Heart left ventricle (tissue), 13 donors: ENCODE data around the gene DNAH14.

Source experiments
- CTCF ChIP-seq, 12 donors: fragments of 200-600 bp; sonication (generic) in 4 of 12; IDR thresholded peaks; one replicate each; pipeline versions ENCODE4 v1.5.0 to v1.8.0; 2018 to 2022; ENCODE audit warnings: antibody characterized with exemption in 12 of 12, mild to moderate bottlenecking in 5 of 12
- POLR2A ChIP-seq, 2 donors: fragments of 450-650 bp; IDR thresholded peaks; one replicate each; pipeline ENCODE4 v1.6.1; 2017; ENCODE audit warnings: antibody characterized with exemption in 2 of 2, mild to moderate bottlenecking in 2 of 2, moderate library complexity in 2 of 2
- donor health status: ischemic (EF 13 %, LVEDD 7.1; RV severe dilation, severe dysfunction).
- donor health status: DM: no; HTN: yes; CAD: no.
- donor health status: DM: no; HTN: no; CAD: no.
- donor health status: ischemic (EF 25% LVEDD 6.9; RV normal size, moderate dysfunction).
- donor health status: ischemic (EF 25% LVEDD 5.7; RV mildly dilated, moderate dysfunction).
- donor health status: ischemic (EF 35%, LVEDD 5.7; RV mildly dilated, moderate dysfunction).
- donor health status: nonischemic (EF 11% LVEDD 7.7; RV severe dilation, severe dysfunction).
- donor health status: DM: yes; HTN: yes; CAD: no.
- donor health status: PGD.
- donor health status: ischemic (EF 29% LVEDD 5.4; RV normal size, mild dysfunction).
- donor health status: nonischemic (EF 23%, LVEDD 6.1; RV moderate dilation, normal function).

- no peak for TF ChIP-seq CTCF (IDR thresholded peaks at IDR 0.05)
- TF ChIP-seq POLR2A (IDR thresholded peaks at IDR 0.05), result no peak
Measured at GRCh38 chr1:224919508-224919907, 10.0 kb upstream of the DNAH14 start.
